Femur (tissue), 1 donor: ENCODE measurements around the gene RHD.
"Not testable (repeated sequence)": the region's sequence is repeated elsewhere in the genome, so short reads cannot be mapped to it uniquely, and the experiment has no call there.

Source experiments
- DNase-seq: peaks from one replicate; pipeline ENCODE4 v3.0.0-alpha.2; 2017

RHD gene

GRCh38 chr1:25259813-25260212 is 12.5 kb upstream of the RHD start:
- not testable (repeated sequence) for DNase-seq

DNA sequence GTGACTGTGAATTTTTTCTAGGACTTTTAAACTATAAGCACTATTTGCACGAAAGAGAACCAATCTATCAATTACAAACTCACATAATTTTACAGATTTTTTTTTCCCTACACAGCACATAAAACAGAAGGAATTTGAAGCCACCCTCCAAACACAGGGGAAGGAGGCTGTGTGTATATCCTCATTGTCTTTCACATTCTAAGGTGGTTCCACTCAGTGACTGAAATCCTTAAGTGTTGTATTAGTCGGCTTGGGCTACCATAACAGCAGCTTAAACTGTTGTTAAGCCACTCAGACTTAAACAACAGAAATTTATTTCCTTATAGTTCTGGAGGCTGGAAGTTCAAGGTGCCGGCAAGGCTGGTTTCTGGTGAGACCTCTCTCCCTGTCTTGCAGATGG is 12.0 kb upstream of the RHD start:
- DNase-seq = not testable (repeated sequence)

DNA sequence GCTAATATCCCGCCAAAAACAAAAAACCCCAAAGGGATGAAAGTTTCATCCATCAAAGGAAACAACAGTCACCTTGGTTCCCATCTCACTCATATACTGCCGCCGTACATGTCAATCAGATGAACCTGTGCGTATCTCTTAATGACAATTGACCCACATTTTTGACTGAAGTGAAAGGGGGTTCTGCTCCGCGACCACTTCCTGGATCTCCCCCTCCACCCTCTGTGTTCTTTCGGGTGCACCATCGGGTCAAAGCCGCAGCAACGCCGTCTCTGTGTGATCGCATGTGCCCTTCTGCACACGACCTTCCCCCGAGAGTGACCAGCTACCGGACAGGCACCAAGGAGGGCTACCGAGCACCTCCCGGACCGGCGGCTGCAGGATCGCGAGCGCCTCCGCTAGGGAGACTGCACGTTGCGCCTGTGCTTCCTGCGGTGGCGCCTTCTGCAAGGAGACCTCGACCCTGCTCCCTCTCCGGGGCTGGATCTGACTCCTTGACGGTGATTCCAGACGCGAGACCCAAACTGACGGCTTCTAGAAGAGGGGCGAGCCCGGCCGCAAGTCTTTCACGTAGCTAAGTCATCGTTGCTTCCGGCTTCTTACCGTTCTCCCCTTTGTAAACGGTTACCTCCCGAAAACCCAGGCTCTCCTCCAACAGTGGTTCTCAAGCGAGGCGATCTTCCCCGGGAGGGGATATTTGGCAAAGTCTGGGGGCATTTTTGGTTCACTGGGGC is 5.6 kb upstream of the RHD start:
- DNase-seq = not testable (repeated sequence)

DNA sequence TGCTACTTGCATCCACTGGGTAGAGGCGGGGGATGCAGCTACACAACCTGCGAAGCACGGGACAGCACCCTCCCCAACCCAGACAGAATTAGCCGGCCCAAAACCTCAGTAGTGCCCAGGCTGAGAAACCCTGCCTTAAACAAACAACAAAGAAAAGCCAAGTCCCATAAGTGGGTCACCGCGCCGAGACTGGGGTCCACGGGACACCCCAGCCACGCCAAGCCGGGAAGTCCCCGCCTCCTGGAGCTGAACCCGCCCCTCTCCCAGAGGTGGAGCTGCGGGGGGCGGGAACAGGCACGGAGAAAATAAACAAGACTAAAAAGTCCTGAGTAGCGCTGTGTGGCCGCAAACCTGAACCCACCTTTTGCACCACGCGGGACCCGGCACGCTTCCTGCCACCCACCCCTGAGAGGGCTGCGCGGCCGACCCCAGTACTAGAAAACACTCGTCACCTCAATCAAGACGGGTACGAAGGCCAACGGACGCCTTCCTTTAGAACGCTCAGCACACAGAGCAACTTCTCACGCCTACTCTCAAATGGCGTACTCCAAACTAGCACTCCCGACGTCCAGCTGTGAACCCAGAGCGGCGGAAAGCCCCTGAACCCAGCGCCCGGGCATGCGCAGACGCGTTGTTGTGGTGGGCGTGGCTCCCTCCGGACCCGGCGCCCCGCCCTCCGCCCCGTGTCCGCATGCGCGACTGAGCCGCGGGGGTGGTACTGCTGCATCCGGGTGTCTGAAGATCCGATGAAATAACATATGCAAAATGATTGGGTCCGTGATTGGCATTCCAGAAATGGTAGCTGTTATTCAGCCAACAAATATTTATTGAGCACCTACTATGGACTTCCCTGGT is 4.8 kb upstream of the RHD start:
- peak; percentile 77 for DNase-seq

DNA sequence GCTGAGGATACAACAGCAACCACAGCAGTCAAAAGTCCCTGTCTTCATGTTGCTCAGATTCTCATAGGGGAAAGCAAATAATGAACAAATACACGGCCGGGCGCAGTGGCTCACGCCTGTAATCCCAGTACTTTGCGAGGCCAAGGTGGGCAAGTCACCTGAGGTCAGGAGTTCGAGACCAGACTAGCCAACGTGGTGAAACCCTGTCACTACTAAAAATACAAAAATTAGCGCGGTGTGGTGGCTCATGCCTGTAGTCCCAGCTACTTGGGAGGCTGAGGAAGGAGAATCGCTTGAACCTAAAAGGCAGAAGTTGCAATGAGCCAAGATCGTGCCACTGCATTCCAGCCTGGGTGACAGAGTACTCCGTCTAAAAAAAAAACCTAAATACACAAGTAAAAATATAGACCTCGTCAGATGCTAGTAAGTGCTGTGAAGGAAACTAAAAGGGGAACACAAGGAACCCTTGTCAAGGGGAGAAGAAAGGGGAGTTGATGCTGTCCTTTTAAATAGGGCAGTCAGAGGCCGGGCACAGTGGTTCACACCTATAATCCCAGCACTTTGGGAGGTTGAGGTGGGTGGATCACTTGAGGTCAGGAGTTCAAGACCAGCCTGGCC is 4.1 kb upstream of the RHD start:
- DNase-seq = not testable (repeated sequence)

GRCh38 chr1:25275648-25276047 is 3.3 kb downstream of the RHD start:
- DNase-seq = not testable (repeated sequence)

DNA sequence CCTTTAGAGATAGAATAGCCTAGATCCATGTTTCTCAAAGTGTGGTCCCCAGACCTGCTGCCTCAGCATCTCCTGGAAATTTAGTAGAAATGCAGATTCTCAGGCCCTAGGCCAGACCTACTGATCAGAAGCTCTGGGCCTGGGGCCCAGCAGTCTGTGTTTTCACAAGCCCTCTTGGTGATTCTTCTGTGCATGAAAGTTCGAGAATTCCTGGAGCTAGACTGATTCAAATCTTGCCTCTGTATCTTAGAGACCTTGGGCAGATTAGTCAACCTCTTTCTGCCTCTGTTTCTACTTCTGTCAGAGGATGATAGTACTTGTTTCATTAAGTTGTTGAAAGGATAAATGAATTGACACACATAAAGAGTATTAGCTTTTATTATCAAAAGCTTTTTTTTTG is 5.0 kb downstream of the RHD start:
- not testable (repeated sequence) for DNase-seq

DNA sequence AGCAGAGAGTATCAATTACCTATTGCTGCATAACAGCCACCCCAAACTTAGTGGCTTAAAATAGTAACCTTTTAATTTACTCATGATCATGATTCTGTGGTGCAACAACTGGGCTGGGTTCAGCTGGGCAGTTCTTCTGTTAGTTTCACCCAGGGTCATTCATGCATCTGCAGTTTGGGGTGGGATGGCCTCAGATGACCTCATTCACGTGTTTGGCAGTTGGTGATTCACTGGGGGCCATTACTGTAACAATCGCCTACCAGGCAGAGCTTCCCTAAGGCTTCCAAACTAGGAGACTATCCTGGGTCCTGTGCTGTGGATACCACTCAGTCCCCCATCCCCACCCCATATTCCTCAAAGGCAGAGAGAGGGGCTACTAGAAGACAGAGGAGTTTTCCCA is 6.0 kb downstream of the RHD start:
- DNase-seq = not testable (repeated sequence)

DNA sequence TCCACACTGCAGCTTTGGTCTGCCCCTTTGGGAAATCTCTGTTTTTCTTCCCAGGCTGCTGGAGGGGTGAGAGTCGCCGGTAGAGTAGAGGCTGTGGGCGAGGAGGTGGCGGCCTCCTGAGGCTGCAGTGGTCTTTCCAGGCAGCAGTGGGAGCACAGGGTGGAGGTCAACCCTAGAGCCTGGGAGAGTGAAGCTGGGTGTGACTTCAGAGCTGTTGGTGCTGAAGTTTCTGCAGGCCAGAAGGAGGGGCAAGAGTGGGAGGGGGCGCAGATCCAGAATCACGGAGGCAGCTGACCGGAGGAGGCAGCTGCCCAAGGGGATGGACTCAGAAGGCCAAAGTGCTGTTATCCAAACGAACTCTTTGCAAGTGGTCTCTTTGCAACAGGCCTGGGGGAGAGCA is 6.5 kb downstream of the RHD start:
- DNase-seq = not testable (repeated sequence)

GRCh38 chr1:25279693-25280111 is 7.4 kb downstream of the RHD start:
- not testable (repeated sequence) for DNase-seq

DNA sequence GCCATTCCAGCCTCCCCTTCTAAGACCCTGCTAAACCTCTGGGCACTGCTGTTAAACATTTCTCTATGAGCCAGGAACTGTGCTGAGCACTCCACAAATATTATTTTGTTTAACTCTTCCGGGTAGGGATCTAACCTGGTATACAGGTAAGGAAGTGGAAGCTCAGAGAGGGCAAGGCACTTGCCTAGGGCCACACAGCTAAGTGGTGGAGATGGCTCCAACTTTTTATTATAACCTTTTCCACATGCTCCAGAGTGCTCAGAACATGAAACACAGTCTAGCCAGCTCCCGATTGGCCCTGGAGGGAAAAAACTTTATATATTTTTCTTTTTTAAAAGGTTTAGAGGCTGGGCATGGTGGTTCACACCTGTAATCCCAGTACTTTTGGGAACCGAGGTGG is 13.6 kb downstream of the RHD start:
- not testable (repeated sequence) for DNase-seq

GRCh38 chr1:25287164-25287563 is 14.9 kb downstream of the RHD start:
- DNase-seq = not testable (repeated sequence)

- DNase-seq = not testable (repeated sequence)
These were observed 16.3 kb downstream of the RHD start for GRCh38 chr1:25288573-25289101.

GRCh38 chr1:25290043-25290442 is 17.7 kb downstream of the RHD start:
- DNase-seq = not testable (repeated sequence)

DNA sequence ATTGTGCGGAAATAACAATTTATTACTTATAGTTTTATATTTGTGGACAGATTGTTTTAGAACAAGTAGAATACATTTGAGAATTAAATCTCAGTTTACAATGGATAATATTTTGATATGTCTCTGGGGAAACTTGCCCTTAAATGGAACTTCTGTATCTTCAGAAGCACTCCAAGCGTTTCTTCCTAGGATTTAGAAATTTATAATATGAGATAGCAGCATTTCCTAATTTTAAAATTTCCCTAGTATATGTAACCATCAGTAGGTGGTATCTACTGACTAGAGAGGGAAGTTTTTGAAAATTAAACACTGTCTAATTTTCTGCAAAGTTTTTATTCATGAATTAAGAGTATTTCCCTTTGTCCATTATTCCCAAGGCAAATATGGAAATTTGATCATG is 21.1 kb downstream of the RHD start:
- DNase-seq = not testable (repeated sequence)

- DNase-seq = not testable (repeated sequence)
These were observed 22.8 kb downstream of the RHD start for GRCh38 chr1:25294889-25295826.

GRCh38 chr1:25296501-25296900 is 24.2 kb downstream of the RHD start:
- not testable (repeated sequence) for DNase-seq

DNA sequence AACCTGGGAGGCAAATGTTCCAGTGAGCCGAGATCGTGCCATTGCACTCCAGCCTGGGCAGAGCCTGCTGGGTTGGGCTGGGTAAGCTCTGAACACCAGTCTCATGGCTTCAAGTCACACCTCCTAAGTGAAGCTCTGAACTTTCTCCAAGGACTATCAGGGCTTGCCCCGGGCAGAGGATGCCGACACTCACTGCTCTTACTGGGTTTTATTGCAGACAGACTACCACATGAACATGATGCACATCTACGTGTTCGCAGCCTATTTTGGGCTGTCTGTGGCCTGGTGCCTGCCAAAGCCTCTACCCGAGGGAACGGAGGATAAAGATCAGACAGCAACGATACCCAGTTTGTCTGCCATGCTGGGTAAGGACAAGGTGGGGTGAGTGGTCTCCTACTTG is 28.4 kb downstream of the RHD start:
- DNase-seq = not testable (repeated sequence)

- not testable (repeated sequence) for DNase-seq
These were observed 30.0 kb downstream of the RHD start for GRCh38 chr1:25302330-25302729.

DNA sequence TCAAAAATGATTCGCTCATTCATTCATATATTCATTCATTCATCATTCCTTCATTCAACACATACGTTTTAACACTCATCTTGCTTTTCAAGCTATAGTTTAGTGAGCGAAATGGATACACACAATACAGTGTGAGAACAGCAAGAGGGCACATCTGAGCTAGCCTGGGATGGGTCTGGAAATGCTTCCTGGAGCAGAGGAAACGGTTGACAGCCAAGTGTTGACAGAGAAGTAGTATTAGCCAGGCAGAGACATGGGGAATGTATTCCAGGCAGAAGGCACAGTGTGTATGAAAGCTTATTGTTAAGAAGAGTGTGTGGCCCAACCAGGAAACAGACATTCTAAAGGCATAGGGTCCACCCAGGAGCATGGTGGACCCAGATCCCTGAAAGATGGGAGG is 32.6 kb downstream of the RHD start:
- DNase-seq = not testable (repeated sequence)

DNA sequence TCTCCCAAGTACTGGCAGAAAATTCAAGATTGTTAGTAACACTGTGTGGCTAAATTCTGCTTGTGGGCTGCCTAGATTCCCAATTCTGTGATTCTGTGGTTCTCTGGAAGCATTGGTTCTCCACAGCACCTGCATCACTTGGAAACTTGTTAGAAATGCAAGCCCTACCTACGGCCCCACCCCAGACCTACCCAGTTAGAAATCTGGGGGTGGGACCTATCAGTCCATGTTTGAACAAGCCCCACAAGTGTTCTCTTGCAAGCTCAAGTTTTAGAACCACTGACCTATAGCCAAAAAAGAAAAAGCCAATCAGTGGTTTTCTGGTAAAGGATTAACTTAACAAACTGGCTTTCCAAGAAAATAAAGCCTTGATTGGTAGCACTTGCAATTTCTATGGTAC is 35.9 kb downstream of the RHD start:
- not testable (repeated sequence) for DNase-seq

GRCh38 chr1:25309085-25309484 is 36.8 kb downstream of the RHD start:
- not testable (repeated sequence) for DNase-seq
